ENCODE data around the gene RAB31.

DNA sequence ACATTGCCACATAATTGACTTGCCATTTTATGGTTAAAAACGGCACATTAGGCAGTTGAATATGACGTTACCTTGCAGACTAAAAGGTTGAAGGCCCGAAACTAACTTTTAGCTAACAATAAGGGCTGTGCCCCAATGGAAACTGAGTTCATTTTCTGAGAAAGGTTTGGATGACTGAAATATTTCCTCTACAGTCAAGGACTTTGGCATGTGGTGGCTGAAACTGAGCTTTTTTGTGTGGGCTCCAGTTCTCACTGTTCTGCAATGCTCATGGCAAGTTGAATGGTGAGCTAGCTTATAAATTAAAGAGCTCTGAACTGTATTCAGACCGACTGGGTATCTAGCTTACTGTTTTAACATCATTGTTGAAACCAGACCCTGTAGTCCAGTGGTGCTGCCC, 153.8 kb downstream of the RAB31 start:
- TF ChIP-seq POLR2A (IDR thresholded peaks at IDR 0.05) = no peak
- TF ChIP-seq, protein P1, sequence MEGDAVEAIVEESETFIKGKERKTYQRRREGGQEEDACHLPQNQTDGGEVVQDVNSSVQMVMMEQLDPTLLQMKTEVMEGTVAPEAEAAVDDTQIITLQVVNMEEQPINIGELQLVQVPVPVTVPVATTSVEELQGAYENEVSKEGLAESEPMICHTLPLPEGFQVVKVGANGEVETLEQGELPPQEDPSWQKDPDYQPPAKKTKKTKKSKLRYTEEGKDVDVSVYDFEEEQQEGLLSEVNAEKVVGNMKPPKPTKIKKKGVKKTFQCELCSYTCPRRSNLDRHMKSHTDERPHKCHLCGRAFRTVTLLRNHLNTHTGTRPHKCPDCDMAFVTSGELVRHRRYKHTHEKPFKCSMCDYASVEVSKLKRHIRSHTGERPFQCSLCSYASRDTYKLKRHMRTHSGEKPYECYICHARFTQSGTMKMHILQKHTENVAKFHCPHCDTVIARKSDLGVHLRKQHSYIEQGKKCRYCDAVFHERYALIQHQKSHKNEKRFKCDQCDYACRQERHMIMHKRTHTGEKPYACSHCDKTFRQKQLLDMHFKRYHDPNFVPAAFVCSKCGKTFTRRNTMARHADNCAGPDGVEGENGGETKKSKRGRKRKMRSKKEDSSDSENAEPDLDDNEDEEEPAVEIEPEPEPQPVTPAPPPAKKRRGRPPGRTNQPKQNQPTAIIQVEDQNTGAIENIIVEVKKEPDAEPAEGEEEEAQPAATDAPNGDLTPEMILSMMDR (IDR thresholded peaks at IDR 0.05) = no peak
